HG02678 (cell line): ENCODE results near the gene GSG1.

ENCODE experiments used
- ATAC-seq: cut with Tn5 transposase; IDR thresholded peaks from one replicate; pipeline ENCODE4 v1.9.1; 2021; ENCODE audit warnings: mild to moderate bottlenecking, moderate library complexity; ENCODE audit not compliant: unreplicated experiment

GSG1 gene

DNA sequence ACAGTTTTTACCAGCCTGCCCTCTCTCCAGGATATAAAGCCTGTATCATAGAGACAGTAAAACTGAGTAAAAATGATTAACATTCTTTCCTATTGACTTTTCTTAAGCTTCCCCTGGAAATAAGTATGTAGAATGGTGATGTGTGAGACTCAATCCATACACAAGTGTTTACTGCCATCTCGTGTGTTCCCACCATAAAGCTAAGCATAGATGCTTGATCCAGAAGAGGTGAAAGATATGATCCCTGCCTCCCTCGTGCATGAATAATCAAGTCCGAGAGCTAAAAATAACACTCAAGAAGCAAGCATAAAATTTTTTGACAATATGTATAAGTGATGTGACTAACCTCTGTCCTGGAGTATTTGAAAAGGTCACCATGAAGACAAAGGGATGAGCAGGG is 16.9 kb upstream of the GSG1 start:
- no peak for ATAC-seq

DNA sequence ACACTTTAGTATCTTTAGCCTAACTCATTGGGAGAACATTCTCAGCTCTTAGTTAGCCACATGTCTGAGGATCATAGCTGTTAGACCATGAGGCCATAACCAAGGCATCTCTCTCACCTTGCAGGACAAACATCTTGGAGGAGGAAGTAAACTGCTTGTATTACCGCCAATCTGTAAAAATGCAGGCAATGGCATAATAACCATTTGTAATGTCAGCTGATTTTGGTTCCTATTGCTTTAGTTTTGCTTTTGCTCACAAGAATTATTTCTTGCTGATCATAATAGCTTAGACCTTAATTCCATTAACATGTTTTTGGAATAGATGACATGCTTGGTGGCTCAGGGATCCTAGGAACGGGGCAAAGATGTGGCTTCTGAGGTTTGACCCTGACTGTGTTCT is 16.4 kb upstream of the GSG1 start:
- no peak for ATAC-seq

DNA sequence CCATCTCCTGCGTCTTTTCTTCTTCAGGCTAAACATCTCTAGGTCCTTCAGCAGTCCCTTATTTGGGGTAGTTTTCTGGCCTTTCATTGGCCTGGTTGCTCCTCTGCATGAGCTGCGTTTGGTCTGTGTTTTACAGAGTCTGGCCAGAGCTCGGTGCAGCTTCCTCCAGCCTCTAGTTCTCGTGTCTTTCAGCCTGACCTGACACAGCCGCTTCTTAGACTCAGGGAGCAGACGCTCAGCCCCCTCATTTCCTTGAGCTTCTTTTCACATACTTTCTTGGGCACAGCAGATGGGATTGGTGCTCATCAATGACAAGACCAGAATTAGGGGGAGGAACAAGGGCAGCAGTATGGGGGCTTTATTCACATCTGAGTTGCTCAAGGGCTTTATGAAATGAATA is 13.6 kb upstream of the GSG1 start:
- ATAC-seq = no peak

DNA sequence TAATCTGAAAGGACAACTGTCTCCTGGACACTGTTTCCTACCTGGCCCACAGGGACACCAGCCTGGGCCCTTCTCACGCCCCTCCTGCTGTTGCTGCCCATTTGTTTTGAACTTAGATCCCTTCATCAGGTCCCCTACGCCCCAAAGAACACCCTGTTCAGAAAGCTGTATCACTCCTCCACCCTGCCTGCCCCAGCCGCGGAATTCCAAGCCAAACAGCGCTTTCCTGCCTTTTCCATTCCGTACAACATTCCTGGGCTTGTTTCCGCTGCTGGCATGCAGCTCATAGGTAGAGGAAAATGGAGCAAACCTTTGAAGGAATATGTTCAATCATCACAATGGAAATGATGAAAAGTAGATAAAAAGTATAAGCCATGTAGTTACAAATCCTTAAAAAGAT is 12.8 kb upstream of the GSG1 start:
- ATAC-seq = no peak

DNA sequence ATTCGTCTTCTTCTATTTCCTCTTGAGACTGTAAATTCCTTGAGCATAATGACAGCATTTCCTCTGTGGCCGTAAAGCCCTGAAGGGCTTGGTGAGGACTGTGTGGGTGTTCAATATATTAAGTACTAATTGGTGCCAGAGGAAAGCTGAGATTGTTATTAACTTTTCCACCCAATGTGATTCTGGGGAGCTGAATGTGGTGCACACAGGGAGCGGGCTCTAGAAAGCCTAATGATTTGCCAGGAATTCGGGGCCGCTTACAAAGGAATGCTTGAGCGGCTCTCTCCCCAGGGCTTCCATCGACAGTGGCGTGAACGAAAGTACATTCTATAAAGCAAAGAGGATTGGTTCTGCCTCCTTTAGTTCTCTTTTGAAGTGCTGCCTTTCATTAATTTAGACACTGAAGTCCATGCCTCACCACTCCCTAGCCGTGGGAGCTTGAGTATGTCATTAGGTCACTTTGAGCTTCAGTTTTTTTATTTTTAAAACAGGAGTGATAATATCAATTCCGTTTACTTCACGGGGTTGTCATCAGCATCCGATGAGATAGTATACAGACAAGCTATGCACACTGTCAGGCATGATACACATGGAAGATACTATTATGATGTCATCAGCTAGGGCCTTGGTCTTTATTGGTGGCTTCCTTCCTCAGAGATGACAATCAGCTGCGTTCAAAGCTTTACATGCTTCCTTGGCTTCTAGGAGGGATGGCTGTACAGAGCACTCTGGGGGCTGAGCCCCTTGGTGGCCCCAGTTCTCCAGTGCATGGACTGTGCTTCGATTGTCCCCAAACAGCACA is 11.0 kb upstream of the GSG1 start:
- ATAC-seq = no peak

DNA sequence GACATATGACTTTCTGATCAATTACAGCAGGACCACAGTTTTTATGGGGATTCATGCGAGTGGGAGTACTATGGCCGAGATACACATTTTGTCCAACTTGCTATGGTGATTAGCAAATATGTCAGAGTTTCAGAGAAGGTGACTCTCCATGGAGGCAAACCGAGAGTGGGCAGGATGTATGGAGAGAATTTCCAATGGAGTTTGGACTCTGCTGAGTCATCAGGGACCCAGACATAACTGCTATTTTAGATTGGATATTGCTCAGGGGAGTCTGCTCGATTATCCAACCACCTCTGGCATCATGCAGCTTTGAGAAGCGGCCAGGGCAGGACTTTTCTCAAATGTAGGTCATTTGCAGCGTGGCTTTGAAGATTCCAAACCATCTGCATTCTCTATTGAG is 9.5 kb upstream of the GSG1 start:
- no peak for ATAC-seq

DNA sequence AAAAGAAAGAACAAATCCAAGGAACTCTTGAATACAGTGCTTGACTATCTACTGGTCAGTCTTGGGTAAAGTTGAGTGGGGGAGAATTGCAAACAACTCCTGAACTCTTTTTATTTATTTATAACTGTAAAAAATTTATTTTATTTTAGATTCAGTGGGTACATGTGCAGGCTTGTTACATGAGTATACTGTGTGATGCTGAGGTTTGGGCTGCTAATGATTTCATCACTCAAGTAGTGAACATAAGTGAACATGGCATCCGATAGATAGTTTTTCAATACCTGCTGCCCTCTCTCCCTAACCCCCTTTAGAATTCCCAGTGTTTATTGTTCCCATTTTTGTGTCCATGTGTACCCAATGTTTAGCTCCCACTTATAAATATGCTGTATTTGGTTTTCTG is 3.2 kb upstream of the GSG1 start:
- ATAC-seq = no peak

DNA sequence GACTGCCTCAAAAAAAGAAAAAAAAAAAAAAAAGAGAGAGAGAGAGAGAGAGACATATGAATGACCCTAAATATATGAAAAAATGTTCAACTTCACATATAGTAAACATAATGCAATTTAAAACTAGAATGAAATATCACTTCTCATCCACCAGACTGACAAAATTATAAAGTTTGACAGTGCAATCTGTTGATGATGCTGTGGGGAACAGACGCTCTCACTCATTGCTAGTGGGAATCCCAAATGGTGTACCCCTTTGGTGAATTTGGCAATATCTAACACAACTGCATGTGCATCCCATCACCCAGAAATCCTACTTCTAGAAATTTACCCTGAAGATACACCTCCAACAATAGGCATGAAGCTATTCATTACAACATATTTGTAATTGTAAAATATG is 2.3 kb upstream of the GSG1 start:
- ATAC-seq = no peak

DNA sequence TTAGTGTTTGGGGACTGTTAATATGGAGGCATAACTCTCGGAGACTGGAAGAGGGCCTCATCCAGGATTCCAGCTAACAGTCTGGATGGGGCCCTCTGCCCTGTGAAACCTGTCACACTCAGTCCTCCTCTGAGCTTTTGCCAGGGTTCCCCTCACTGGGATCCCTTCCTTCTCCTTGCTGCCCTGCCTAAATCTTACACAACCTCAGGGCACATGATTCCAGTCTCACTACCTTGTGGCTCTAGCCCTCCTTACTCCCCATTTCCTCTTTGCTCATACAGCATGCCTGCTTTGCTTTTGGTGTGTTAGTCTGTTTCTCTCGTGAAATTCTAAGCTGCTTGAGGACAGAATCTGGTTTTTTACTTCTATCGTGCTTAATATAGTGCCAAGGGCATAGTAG is 942 bp upstream of the GSG1 start:
- ATAC-seq = no peak

DNA sequence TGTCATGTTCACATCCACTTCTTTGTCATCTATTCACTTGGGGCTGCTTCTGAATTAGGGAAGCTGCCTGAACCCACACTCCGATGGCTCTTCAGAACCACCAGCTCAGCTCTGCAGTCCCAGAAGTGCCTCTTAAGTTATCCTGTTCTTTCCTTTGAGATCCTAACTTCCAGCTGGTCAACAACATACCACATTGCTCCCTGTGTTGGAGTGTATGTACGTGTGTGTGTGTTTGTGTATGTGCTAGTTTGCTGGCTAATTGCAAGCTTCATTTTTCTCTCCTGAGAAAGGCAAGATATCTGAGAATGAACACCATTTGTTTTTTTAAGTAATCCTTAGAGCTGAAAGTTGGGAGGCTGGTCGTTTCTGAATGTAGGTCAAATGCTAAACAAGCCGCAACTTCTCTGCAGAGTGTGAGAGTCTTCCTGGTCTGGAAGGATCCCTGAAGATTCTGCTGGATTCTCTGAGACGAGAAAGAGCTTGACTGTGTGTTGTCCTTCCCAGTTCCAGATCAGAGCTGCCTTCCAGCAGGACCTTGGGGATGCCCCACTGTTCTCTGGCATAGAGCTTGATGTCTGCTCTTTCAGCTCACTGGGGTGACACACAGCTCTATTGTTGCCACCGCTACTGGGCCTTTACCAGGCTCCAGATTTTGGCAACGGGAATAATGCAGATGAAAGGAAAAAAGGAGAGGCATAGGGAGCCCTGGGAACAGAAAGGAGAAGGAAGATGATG is 839 bp downstream of the GSG1 start:
- no peak for ATAC-seq

DNA sequence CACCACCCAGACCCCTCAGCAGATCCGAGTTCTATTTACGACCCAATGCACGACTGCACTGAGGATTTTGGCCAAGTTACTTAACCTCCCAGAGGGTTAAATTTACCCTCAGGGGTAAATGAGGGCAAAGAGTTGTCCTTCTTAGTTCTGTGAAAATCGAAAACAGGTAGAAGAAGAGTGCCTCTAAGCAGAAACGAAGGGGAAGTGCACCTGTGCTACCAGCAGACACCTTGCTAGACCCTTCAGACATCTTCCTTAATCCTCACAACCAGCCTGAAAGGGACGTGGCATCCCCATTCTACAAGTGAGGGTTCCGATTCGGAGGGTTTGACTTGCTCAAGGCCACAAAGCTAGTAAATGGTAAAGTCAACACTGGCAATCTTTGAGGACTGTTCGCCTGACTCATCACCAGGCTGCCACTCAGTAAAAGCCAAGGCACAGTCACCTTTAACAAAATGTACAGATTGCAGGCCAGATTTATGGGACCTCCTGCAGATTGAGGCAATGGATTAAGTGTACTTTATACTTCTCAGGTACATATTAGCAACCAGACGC is 1.6 kb downstream of the GSG1 start:
- no peak for ATAC-seq

DNA sequence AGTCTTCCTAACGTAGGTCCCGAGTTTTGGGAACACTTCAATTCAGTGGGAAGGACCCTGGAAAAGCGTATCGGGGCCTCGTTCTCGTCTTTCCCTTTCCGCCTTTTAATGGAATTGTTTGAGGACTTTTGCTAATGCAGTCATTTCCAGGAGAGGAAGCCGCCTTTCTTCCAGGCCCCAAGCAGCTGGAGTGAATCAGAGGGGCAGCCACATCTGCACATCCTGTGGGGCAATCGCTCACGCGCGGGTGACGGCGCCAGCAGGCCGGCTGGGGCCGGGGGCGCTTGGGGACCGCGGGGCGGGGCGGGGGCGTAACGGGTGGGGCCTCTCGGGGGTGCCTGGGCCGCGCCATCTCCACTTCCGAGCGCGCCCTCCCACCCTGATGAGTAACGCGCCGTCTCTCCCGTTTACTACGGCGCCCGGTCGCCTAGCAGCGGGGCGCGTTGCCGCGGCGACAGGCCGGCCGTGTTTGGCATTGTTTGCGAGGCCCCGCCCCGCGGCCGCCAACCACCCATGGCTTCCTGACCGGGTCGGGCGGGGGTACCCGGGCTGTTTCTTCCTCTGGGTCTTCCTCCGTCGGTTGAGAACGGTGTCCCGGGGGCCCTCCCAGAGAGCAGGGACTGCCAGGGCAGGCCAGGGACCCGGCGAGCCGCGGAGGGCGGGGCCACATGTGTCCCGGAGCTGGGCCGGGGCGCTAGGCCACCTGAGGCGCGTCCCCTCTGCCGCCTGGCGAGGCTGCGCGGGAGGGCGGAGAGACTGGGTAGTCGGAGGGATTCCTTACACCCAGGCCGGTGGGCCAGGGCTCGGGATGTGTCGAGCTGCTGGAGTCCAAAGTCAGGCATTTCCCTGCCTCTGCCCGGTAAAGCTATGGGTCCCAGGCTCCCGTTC is 2.3 kb downstream of the GSG1 start:
- peak; percentile 90 for ATAC-seq

DNA sequence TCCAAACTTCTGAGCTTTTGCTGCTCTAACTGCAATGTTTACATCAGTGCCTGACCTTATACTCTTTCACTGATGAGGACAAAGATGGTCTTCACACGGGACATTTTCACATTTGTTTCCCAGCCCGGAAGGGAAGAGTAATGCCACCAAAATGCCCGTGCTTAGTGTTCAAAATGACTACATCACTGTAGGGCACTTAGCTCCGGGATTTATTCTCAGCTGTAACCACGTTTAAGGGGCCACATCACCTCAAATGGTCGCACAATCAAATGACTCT is 2.9 kb downstream of the GSG1 start:
- no peak for ATAC-seq

DNA sequence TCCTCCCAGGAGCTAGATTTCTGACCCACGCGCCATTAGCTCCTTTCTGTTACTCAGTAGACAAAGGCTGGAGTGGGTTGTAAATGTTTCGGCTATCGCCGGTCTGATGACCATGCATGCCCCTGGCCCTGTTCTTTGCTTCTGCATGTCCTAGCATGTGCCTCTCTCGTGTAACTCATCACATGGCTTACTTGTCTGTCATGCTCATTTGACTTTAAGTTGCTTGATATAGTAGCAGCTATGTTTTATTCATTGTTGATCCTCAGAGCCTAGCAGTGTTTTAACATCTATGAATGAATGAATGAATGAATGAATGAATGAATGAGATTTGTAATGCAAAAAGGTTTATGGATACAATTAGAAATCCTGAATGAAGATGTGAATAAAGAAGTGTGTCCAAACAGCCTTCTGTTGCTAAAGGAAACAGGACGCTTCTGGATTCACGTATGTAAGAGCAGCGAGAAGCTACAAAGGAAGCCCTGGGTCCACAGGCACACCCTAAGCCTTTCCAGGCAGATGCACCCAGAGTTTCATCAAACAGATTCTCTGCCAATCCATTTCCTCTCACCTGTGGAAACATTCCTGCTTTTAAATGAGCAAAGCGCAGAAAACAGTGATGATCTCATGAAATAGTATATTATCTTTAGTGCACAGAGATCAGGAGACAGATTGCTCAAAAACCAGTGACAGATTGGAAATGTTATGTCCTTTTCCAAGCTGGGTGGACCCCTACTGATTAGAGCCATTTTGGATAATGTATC is 3.4 kb downstream of the GSG1 start:
- no peak for ATAC-seq

DNA sequence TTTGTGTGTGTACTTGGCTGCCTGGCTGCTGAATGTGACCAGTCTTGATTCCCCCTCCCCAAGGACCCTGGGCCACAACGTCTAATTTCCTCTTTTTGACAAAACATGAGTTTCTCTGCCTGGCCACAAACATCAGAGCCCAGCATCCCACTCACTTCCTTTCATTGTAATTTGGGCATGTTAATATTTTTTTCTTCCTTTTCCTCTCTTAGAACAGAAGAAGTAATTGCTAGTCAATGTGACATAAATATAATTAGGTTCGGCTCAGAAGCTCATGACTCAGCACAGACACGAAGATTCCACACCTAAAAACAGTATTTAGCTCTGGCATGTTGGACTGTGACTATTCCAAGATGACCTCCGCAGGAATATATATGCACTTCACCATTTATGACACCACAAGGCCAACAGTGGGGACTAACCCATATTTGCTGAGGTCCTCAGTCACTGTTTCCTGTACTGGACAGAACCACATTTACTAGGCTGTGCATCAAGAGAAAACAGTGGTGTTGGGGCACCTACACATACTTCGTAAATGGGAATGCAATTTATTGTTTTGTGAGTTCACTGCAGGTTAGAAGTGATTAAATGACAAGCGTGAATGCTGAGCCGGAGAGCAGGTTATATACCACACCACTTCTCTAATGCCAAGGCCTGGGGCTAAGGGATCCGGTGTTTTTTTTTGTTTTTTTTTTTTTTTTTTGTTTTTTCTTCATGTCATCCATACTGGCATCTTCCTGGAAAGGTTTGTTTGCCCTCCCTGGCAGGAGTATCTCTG is 4.2 kb downstream of the GSG1 start:
- no peak for ATAC-seq

DNA sequence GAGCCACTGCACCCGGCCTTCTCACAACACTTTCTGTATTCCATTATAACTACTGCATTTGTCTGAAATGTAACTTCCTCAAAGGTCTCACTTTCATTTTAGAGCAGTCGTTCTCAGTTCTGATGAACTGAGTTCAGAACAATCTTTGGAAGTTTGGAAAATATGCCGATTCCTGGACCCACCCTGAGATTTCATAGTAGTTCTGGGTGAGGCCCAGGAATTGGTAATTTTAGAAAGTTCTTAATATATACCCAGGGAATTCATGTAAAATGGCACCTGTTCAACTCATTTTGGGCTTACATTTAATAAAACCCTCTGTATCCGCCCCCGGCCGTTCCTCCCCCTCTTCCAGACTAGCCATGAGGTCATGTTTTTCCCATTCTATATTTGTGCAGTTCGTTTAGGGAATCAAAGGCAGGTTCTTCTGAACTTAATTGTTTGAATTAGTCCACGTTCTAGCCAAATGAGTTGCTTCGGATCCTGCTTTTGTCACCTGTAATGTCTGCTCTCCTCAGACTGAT is 5.9 kb downstream of the GSG1 start:
- no peak for ATAC-seq

DNA sequence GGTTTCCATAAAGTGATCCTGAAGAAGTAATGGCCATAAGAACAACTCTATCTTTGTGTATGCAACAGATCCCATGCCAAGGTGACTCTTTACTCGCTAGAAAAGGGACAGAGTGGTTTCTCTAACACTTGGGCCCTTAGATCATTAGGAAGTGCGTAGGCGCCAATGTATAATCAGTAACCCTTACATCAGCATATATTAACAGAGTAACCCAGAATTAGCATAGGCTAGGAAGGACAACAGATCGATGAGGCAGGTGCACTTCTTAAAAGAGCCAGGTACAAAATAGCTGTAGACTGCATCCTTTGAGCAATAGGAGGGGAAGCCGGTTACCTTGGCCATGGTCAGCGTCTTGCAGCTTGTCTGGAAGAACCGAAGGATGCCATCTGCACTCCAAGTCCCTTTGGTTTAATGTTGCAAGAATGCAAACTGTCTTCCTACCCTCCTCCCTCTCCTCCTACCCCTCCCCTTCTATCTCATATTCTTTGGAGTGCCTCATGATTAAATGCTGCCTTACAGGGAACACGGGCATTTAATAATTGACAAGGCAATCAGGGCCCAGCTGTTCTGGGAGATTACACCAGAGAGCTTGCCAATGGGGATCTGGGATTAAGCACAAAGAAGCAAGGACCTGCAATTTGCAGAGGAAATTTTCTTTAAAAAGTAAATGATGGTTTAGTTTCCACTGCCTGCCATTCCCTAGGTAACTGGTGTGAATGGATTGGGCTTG is 8.0 kb downstream of the GSG1 start:
- ATAC-seq = peak; percentile 40

DNA sequence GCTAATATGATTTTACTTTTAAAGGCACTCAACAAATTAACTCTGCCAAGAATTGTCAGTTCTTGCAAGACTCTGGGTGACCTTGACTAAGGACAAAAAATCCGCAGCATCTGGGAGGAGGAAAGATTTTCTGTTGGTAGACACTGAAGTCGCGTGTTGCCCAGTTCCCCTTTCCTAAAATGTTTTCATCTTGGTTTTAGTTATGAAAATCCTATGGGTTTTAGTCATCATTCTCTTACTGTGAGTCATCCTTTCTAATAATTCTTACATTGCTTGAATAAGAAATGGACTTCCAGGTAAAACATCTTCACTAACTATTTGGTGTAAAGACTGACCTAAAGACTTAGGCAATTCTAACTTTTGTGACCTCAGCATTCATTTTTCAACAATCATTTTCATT is 9.1 kb downstream of the GSG1 start:
- peak; percentile 50 for ATAC-seq

DNA sequence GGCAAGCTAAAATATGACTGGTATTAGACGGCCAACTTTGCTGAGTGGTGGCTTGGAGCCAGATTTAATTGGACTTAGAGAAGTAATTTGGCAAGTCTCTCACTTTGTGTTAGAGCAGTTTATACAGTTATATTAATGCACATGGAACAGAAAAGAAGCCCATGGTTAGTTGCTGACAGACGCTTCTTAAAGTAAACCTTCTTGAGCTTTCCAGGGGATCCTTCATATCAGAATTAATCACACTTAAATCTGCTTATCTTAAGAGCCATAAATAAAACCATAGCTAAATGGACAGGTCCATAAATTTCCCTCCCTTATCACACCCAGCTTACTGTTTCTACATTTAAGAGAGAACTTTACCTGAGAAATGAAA is 9.6 kb downstream of the GSG1 start:
- no peak for ATAC-seq
